GM23338 (cell line): ENCODE data around the gene C4orf54. TPM values are rescaled to one million over a fixed set of nuclear protein-coding genes. Genes with fewer than 3 reads are reported as not detected.
A peak's percentile ranks its signal among the peaks of the same experiment; 100 is the strongest.

ENCODE experiments used
- ATAC-seq: fragments of 200-7000 bp; cut with Tn5 transposase; 3 replicates; pipeline ENCODE4 v1.9.1; 2020
- DNase-seq: peaks from one replicate; pipeline ENCODE4 v3.0.0-alpha.2; 2015; ENCODE audit warnings: low spot score
- H2AFZ ChIP-seq: fragments of 200-600 bp; sonication (generic); 2 replicates; pipeline ENCODE4 v1.8.0; 2016; ENCODE audit warnings: antibody characterized with exemption, mild to moderate bottlenecking, moderate library complexity
- H3F3A ChIP-seq: fragments of 200-600 bp; sonication (generic); replicated peaks from 2 replicates; pipeline ENCODE4 v1.8.0; 2017; ENCODE audit warnings: antibody characterized with exemption, mixed run types, low read depth
- H3K27ac ChIP-seq: fragments of 200-600 bp; sonication (generic); 2 replicates; pipeline ENCODE4 v1.6.1; 2016; ENCODE audit warnings: low read depth
- H3K27me3 ChIP-seq: fragments of 200-600 bp; sonication (generic); 2 replicates; pipeline ENCODE4 v1.8.0; 2016; ENCODE audit warnings: mild to moderate bottlenecking, mixed run types, moderate library complexity; ENCODE audit not compliant: insufficient read depth
- H3K36me3 ChIP-seq: fragments of 200-600 bp; sonication (generic); 2 replicates; pipeline ENCODE4 v1.8.0; 2016; ENCODE audit warnings: mild to moderate bottlenecking; ENCODE audit not compliant: insufficient read depth
- H3K4me1 ChIP-seq: fragments of 200-600 bp; sonication (generic); 2 replicates; pipeline ENCODE4 v1.8.0; 2016; ENCODE audit warnings: mild to moderate bottlenecking, moderate library complexity; ENCODE audit not compliant: insufficient read depth
- H3K4me2 ChIP-seq: fragments of 200-600 bp; sonication (generic); 2 replicates; pipeline ENCODE4 v1.7.1; 2017; ENCODE audit warnings: mixed run types
- H3K4me3 ChIP-seq: fragments of 200-600 bp; sonication (generic); 2 replicates; pipeline ENCODE4 v1.6.1; 2016; ENCODE audit warnings: mixed run types
- H3K79me2 ChIP-seq: fragments of 200-600 bp; sonication (generic); replicated peaks from 2 replicates; pipeline ENCODE4 v1.8.0; 2017; ENCODE audit warnings: mild to moderate bottlenecking; ENCODE audit not compliant: insufficient read depth
- H3K9me2 ChIP-seq: fragments of 200-600 bp; sonication (generic); 2 replicates; pipeline ENCODE4 v1.8.0; 2017; ENCODE audit not compliant: insufficient read depth
- H4K20me1 ChIP-seq: fragments of 200-600 bp; sonication (generic); replicated peaks from 2 replicates; pipeline ENCODE4 v1.8.0; 2017; ENCODE audit warnings: mild to moderate bottlenecking; ENCODE audit not compliant: insufficient read depth
- H3K27ac Mint-ChIP-seq: 2 replicates; pipeline ENCODE4 v1.8.0; 2020; ENCODE audit warnings: inconsistent platforms, mild to moderate bottlenecking, moderate library complexity, mixed read lengths
- H3K27me3 Mint-ChIP-seq: 3 replicates; pipeline ENCODE4 v1.8.0; 2022; ENCODE audit warnings: low read depth, mild to moderate bottlenecking, moderate library complexity, mixed read lengths, inconsistent platforms; ENCODE audit not compliant: insufficient read depth, poor library complexity
- H3K36me3 Mint-ChIP-seq: 3 replicates; pipeline ENCODE4 v1.8.0; 2021; ENCODE audit warnings: low read depth, mild to moderate bottlenecking, inconsistent platforms, moderate library complexity, mixed read lengths
- H3K4me1 Mint-ChIP-seq: 3 replicates; pipeline ENCODE4 v1.8.0; 2020; ENCODE audit warnings: mild to moderate bottlenecking, inconsistent platforms, mixed read lengths
- H3K4me3 Mint-ChIP-seq: 3 replicates; pipeline ENCODE4 v1.8.0; 2021; ENCODE audit warnings: moderate library complexity, mild to moderate bottlenecking, inconsistent platforms, mixed read lengths
- H3K9me3 Mint-ChIP-seq: 3 replicates; pipeline ENCODE4 v1.8.0; 2020; ENCODE audit warnings: moderate library complexity, mild to moderate bottlenecking, inconsistent platforms, mixed read lengths
- CREB1 ChIP-seq: fragments of 250-450 bp; sonication (Bioruptor Pico); IDR thresholded peaks from 2 replicates; pipeline ENCODE4 v1.5.0; 2020; ENCODE audit warnings: low read depth, mild to moderate bottlenecking, moderate library complexity
- EZH2phosphoT487 ChIP-seq: fragments of 200-600 bp; sonication (generic); IDR thresholded peaks from one replicate; pipeline ENCODE4 v1.8.1; 2018; ENCODE audit warnings: antibody characterized with exemption; ENCODE audit not compliant: unreplicated experiment
- JUNB ChIP-seq: IDR thresholded peaks from one replicate; pipeline ENCODE4 v1.6.1; 2016; ENCODE audit warnings: antibody characterized with exemption; ENCODE audit not compliant: unreplicated experiment
- POLR2AphosphoS5 ChIP-seq: IDR thresholded peaks from 2 replicates; pipeline ENCODE4 v1.6.1; 2016; ENCODE audit warnings: antibody characterized with exemption, low read depth
- ZNF114 ChIP-seq: fragments of 250-450 bp; sonication (Bioruptor Pico); IDR thresholded peaks from 2 replicates; pipeline ENCODE4 v1.5.0; 2020; ENCODE audit warnings: mild to moderate bottlenecking, moderate library complexity
- polyA plus RNA-seq: library from polyadenylated mRNA; unstranded; fragments of >200 nt; fragmentation: Nextera tagmentation; extraction: Ambion mirVana; gene quantifications from 2 replicates; pipeline ENCODE4 v1.2.1, GENCODE V29; 2016
- total RNA-seq: library from RNA; depleted of rRNA; stranded (reverse); fragments of >200 nt; shearing (Covaris generic); gene quantifications from 2 replicates; pipeline ENCODE4 v1.2.3, GENCODE V29; 2014
- TF ChIP-seq, protein P1 (sequence below), 2 experiments: fragments of 200-600 bp in 1 of 2; sonication (generic) in 1 of 2; conservative IDR thresholded peaks; 2 replicates each; pipeline versions ENCODE4 v1.5.1 to v1.6.1; 2016 to 2017; ENCODE audit warnings: antibody characterized with exemption in 2 of 2, low read depth in 2 of 2, mild to moderate bottlenecking in 2 of 2, moderate library complexity in 1 of 2
- TF ChIP-seq, protein P2 (sequence below): IDR thresholded peaks from 2 replicates; pipeline ENCODE4 v1.6.1; 2016; ENCODE audit warnings: antibody characterized with exemption
- TF ChIP-seq, protein P3 (sequence below): fragments of 250-450 bp; sonication (Bioruptor Pico); IDR thresholded peaks from 2 replicates; pipeline ENCODE4 v1.5.0; 2020; ENCODE audit warnings: mild to moderate bottlenecking, moderate library complexity

C4orf54 gene
- total and polyA plus RNA-seq, 2 experiments from 2014 or later, result 0.03 TPM; not detected in 1

- H4K20me1 ChIP-seq, result no peaks in the 10 kb centered on the region
- DNase-seq (no peak), ATAC-seq (no peak)
- H3K4me1 Mint-ChIP-seq, result no peaks in the 10 kb centered on the region
- H3K27ac ChIP-seq, result no peak overlapping the region
- H2AFZ ChIP-seq, result no peak overlapping the region
- no peak overlapping the region for H3K27ac Mint-ChIP-seq
- H3K4me2 ChIP-seq, result no peak overlapping the region
- no peaks in the 10 kb centered on the region for H3K27me3 Mint-ChIP-seq
- no peaks in the 10 kb centered on the region for H3K27me3 ChIP-seq
- TF ChIP-seq, protein P1, sequence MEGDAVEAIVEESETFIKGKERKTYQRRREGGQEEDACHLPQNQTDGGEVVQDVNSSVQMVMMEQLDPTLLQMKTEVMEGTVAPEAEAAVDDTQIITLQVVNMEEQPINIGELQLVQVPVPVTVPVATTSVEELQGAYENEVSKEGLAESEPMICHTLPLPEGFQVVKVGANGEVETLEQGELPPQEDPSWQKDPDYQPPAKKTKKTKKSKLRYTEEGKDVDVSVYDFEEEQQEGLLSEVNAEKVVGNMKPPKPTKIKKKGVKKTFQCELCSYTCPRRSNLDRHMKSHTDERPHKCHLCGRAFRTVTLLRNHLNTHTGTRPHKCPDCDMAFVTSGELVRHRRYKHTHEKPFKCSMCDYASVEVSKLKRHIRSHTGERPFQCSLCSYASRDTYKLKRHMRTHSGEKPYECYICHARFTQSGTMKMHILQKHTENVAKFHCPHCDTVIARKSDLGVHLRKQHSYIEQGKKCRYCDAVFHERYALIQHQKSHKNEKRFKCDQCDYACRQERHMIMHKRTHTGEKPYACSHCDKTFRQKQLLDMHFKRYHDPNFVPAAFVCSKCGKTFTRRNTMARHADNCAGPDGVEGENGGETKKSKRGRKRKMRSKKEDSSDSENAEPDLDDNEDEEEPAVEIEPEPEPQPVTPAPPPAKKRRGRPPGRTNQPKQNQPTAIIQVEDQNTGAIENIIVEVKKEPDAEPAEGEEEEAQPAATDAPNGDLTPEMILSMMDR (conservative IDR thresholded peaks at IDR 0.05; ENCODE audit: low read depth in 2 of 2), result peak in 1 of 2 experiments; percentile 20; a peak in 1 of 4 replicates
- no peak for TF ChIP-seq EZH2phosphoT487
- TF ChIP-seq POLR2AphosphoS5, result no peak
- no peaks in the 10 kb centered on the region for H3K79me2 ChIP-seq
- H3K36me3 ChIP-seq, result no peaks in the 10 kb centered on the region
- no peak overlapping the region for H3K4me3 Mint-ChIP-seq
- H3K36me3 Mint-ChIP-seq, result no peaks in the 10 kb centered on the region
- H3K4me1 ChIP-seq, result no peaks in the 10 kb centered on the region
- H3K4me3 ChIP-seq, result no peak overlapping the region
- no peaks in the 10 kb centered on the region for H3F3A ChIP-seq
- no peaks in the 10 kb centered on the region for H3K9me3 Mint-ChIP-seq
- 0 out of 2 replicates have a peak, but pooled peaks cover 4% of the 10 kb centered on the region for H3K9me2 ChIP-seq
These were observed 42.3 kb downstream of the C4orf54 start for GRCh38 chr4:99615170-99615820.

DNA sequence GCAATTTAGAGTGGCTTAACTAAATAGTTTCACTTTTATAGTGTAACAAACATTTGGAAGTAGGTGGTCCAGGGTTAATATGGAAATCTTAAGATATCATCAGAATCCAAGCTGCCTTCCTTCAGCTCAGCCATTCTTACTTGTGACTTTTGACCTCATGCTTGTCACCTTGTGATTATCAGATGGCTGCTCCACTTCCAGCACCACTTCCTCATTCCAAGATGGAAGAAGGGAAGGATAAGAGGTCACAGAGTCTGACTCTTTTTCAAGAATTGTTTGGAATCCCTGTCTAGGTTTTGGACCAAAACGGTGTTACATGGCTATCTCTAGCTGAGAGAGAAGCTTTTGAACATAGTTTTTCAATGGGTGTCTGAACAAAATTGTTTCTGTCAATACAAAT, 43.1 kb downstream of the C4orf54 start:
- Histone ChIP-seq H3K4me3 (no peak overlapping the region), H3F3A (no peaks in the 10 kb centered on the region), H3K36me3 (no peaks in the 10 kb centered on the region), H3K27me3 (no peaks in the 10 kb centered on the region), H3K9me2 (0 out of 2 replicates have a peak, but pooled peaks cover 4% of the 10 kb centered on the region), H3K4me1 (no peaks in the 10 kb centered on the region), H3K27ac (no peak overlapping the region), H2AFZ (no peak overlapping the region), H4K20me1 (no peaks in the 10 kb centered on the region), H3K79me2 (no peaks in the 10 kb centered on the region), H3K4me2 (no peak overlapping the region)
- Mint-ChIP-seq H3K4me3 (no peak overlapping the region), H3K36me3 (no peaks in the 10 kb centered on the region), H3K27ac (no peak overlapping the region), H3K27me3 (no peaks in the 10 kb centered on the region), H3K4me1 (peaks cover 3% of the 10 kb centered on the region; the same call in 2 of the 3 replicates), H3K9me3 (no peaks in the 10 kb centered on the region)
- DNase-seq (no peak), ATAC-seq (no peak)
- TF ChIP-seq, protein P2, sequence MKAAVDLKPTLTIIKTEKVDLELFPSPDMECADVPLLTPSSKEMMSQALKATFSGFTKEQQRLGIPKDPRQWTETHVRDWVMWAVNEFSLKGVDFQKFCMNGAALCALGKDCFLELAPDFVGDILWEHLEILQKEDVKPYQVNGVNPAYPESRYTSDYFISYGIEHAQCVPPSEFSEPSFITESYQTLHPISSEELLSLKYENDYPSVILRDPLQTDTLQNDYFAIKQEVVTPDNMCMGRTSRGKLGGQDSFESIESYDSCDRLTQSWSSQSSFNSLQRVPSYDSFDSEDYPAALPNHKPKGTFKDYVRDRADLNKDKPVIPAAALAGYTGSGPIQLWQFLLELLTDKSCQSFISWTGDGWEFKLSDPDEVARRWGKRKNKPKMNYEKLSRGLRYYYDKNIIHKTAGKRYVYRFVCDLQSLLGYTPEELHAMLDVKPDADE, result no peak
- TF ChIP-seq ZNF114, result no peak
- TF ChIP-seq EZH2phosphoT487, result no peak
- no peak for TF ChIP-seq CREB1 (CRISPR knock-in tag)
- TF ChIP-seq, protein P1 (conservative IDR thresholded peaks at IDR 0.05; ENCODE audit: low read depth in 2 of 2), result no peak
- TF ChIP-seq, protein P3, sequence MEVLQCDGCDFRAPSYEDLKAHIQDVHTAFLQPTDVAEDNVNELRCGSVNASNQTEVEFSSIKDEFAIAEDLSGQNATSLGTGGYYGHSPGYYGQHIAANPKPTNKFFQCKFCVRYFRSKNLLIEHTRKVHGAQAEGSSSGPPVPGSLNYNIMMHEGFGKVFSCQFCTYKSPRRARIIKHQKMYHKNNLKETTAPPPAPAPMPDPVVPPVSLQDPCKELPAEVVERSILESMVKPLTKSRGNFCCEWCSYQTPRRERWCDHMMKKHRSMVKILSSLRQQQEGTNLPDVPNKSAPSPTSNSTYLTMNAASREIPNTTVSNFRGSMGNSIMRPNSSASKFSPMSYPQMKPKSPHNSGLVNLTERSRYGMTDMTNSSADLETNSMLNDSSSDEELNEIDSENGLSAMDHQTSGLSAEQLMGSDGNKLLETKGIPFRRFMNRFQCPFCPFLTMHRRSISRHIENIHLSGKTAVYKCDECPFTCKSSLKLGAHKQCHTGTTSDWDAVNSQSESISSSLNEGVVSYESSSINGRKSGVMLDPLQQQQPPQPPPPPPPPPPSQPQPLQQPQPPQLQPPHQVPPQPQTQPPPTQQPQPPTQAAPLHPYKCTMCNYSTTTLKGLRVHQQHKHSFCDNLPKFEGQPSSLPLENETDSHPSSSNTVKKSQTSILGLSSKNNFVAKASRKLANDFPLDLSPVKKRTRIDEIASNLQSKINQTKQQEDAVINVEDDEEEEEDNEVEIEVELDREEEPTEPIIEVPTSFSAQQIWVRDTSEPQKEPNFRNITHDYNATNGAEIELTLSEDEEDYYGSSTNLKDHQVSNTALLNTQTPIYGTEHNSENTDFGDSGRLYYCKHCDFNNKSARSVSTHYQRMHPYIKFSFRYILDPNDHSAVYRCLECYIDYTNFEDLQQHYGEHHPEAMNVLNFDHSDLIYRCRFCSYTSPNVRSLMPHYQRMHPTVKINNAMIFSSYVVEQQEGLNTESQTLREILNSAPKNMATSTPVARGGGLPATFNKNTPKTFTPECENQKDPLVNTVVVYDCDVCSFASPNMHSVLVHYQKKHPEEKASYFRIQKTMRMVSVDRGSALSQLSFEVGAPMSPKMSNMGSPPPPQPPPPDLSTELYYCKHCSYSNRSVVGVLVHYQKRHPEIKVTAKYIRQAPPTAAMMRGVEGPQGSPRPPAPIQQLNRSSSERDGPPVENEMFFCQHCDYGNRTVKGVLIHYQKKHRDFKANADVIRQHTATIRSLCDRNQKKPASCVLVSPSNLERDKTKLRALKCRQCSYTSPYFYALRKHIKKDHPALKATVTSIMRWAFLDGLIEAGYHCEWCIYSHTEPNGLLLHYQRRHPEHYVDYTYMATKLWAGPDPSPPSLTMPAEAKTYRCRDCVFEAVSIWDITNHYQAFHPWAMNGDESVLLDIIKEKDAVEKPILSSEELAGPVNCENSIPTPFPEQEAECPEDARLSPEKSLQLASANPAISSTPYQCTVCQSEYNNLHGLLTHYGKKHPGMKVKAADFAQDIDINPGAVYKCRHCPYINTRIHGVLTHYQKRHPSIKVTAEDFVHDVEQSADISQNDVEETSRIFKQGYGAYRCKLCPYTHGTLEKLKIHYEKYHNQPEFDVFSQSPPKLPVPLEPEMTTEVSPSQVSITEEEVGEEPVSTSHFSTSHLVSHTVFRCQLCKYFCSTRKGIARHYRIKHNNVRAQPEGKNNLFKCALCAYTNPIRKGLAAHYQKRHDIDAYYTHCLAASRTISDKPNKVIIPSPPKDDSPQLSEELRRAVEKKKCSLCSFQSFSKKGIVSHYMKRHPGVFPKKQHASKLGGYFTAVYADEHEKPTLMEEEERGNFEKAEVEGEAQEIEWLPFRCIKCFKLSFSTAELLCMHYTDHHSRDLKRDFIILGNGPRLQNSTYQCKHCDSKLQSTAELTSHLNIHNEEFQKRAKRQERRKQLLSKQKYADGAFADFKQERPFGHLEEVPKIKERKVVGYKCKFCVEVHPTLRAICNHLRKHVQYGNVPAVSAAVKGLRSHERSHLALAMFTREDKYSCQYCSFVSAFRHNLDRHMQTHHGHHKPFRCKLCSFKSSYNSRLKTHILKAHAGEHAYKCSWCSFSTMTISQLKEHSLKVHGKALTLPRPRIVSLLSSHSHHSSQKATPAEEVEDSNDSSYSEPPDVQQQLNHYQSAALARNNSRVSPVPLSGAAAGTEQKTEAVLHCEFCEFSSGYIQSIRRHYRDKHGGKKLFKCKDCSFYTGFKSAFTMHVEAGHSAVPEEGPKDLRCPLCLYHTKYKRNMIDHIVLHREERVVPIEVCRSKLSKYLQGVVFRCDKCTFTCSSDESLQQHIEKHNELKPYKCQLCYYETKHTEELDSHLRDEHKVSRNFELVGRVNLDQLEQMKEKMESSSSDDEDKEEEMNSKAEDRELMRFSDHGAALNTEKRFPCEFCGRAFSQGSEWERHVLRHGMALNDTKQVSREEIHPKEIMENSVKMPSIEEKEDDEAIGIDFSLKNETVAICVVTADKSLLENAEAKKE (CRISPR knock-in tag), result no peak
- no peak for TF ChIP-seq JUNB
